Epithelial cell of esophagus (primary cell): ENCODE data around the gene CGREF1.

ENCODE experiments used
- DNase-seq: peaks from one replicate; pipeline ENCODE4 v3.0.0; 2010; ENCODE audit warnings: low read depth
- H3K4me3 ChIP-seq: 2 replicates; pipeline ENCODE4 v1.5.1; 2011; ENCODE audit warnings: mild to moderate bottlenecking, low read length, control low read depth
- TF ChIP-seq, protein P1 (sequence below): IDR thresholded peaks from 2 replicates; pipeline ENCODE4 v1.5.1; 2011; ENCODE audit warnings: low read depth, mild to moderate bottlenecking, low read length, control low read depth, inconsistent platforms; ENCODE audit not compliant: insufficient read depth; ENCODE audit errors: missing control alignments

CGREF1 gene

DNA sequence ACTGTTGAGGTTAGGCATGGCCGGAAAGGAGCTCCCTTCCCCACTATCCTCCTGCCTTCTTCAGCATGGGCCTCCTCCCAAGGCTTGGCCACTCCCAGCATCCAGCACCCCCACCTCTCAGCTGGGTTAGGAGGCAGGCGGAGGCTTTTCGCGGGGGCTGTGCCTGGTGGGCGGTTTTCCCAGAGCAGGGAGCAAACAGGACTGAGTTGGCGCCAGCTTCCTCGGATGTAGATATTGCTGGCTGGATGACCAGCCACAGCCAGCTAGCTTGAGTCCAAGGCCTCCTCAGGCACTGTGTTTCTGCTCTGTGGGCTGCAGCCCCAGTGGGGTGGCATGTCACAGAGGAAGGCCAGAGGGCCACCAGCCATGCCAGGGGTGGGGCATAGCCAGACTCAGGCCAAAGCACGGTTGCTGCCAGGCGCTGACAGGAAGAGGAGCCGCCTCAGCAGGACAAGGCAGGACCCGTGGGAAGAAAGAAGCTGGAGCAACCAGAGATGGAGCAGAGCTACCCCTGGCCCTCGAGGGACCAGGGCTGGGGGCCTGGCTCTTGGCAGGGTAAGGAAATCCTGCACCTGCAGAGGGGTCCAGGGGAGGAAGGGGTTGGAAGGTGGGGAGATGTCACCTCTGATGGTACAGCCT, 30.0 kb upstream of the CGREF1 start, which contains the start of gene TCF23:
Gene TCF23 (plus strand): TSS at position 204 of the 639 bp plus-strand sequence. CDS start 130 bp downstream, at position 334.
- TF ChIP-seq, protein P1, sequence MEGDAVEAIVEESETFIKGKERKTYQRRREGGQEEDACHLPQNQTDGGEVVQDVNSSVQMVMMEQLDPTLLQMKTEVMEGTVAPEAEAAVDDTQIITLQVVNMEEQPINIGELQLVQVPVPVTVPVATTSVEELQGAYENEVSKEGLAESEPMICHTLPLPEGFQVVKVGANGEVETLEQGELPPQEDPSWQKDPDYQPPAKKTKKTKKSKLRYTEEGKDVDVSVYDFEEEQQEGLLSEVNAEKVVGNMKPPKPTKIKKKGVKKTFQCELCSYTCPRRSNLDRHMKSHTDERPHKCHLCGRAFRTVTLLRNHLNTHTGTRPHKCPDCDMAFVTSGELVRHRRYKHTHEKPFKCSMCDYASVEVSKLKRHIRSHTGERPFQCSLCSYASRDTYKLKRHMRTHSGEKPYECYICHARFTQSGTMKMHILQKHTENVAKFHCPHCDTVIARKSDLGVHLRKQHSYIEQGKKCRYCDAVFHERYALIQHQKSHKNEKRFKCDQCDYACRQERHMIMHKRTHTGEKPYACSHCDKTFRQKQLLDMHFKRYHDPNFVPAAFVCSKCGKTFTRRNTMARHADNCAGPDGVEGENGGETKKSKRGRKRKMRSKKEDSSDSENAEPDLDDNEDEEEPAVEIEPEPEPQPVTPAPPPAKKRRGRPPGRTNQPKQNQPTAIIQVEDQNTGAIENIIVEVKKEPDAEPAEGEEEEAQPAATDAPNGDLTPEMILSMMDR = no peak
- H3K4me3 ChIP-seq = no peak within 1 kb of the TSS
- DNase-seq = no peak

DNA sequence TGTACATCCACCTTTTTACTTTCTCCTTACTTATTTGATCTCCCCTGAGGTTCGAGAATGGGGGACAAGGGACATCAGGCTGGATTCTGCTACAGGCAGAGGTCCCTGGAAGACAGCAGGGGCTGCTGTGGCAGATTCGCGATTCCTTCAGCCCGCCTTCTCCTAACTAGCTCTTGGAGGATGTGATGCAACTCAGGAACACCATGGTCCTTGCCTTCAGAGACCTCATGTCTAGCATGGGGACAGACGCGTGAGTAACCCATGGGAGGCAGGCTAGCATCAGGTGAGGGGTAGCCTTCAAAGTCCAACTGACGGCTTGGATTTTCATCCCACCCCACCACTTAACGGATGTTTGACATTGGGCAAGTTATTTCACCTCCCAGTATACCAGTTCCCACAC, 29.0 kb upstream of the CGREF1 start:
- no peak overlapping the region for H3K4me3 ChIP-seq
- DNase-seq = no peak
- TF ChIP-seq, protein P1 = no peak

DNA sequence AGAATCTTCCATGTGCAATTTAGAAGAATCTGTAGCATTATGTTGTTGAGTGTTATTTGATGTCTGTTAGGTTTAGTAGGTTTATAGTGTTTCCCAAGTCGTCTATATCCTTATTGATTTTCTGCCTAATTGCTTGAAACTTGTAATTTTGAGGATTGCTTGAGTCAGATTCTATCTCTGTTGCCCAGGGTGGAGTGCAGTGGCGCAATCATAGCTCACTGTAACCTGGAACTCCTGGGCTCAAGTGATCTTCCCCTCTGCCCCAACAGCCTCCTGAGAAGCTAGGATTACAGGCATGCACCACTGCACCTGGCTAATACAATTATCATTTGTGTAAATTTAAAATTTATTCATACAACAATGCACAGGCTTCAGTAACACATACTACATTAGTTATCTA, 26.8 kb upstream of the CGREF1 start:
- no peak overlapping the region for H3K4me3 ChIP-seq
- TF ChIP-seq, protein P1 = no peak
- no peak for DNase-seq

DNA sequence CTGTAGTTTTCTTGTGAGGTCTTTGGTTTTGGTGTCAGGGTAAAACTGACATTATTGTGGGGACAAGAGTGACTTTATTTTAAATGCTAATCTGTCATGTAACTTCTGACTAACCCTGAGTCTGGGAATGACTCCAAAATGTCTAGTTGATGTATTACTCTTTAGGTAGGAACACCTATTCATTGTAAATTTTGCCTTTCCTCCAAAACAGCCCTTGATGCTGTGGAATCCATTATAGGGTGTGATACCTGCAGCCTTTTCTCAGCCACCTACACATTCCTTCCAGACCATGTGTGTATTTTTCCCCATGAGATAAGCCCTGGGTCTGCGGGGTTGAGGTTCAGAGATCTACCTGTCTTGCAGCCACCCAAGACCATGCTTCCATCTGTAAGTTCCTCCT, 24.4 kb upstream of the CGREF1 start:
- TF ChIP-seq, protein P1 = no peak
- no peak overlapping the region for H3K4me3 ChIP-seq
- no peak for DNase-seq

DNA sequence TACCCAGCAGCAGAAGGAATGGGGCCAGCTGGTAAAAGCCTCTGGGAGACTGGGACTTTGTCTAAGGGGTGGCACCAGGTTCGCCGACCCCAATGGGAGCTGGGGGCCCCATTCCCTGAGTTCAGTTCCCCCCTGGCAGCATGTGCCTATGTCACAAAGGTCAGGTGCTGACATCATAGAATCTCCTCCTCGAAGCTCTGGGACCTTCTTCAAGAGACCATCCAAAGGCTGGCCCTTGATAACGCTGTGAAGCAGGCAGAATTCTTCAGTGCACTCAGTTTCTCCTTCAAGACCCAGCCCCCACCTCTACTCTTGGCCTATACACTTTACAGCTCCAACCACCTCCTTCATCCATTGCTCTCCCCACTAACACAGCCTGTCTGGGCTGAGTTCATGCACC, 20.4 kb upstream of the CGREF1 start, which contains the start of gene PRR30:
Gene PRR30 (minus strand): TSS at position 101 of the 400 bp plus-strand sequence. CDS start 1,081 bp downstream, outside the sequence.
- H3K4me3 ChIP-seq = no peak within 1 kb of the TSS
- DNase-seq = no peak
- TF ChIP-seq, protein P1 = no peak

DNA sequence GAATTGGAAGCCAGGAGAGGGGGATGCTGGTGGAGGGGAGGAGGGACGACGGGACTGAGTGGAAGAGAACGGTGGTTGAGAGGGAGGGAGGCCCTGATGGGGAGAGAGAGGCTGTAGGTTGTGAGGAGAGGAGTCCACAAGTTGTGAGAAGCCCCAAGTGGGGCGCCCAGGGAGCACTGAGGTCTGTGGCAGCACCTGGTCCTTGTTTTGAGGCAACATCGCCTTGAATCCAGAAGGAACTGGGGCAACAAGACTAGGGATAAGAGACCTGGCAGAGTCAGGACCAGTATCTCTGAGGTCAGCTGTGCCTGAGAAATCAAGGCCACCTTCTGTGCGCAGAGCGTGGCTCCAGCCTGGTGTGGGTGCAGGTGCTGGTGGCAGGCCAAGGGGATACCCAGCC, 19.2 kb upstream of the CGREF1 start:
- TF ChIP-seq, protein P1 = no peak
- no peak overlapping the region for H3K4me3 ChIP-seq
- no peak for DNase-seq
